GM19467 (cell line): ENCODE data around the gene KLHDC7A.

Experiments used
- ATAC-seq: cut with Tn5 transposase; IDR thresholded peaks from one replicate; pipeline ENCODE4 v1.9.1; 2021; ENCODE audit warnings: mild to moderate bottlenecking, moderate library complexity; ENCODE audit not compliant: unreplicated experiment

KLHDC7A gene

GRCh38 chr1:18470671-18471355, 9.9 kb upstream of the KLHDC7A start:
- no peak for ATAC-seq

GRCh38 chr1:18473195-18473815, 7.4 kb upstream of the KLHDC7A start:
- no peak for ATAC-seq

- no peak for ATAC-seq
These were observed 6.1 kb upstream of the KLHDC7A start for GRCh38 chr1:18474559-18475175.

- ATAC-seq = no peak
These were observed 5.4 kb upstream of the KLHDC7A start for GRCh38 chr1:18475234-18475905.

- no peak for ATAC-seq
These were observed 1.3 kb upstream of the KLHDC7A start for GRCh38 chr1:18479454-18479853.

- no peak for ATAC-seq
These were observed 625 bp downstream of the KLHDC7A start for GRCh38 chr1:18481190-18481920.

- no peak for ATAC-seq
These were observed 1.4 kb downstream of the KLHDC7A start for GRCh38 chr1:18481921-18482701.

- ATAC-seq = no peak
These were observed 2.1 kb downstream of the KLHDC7A start for GRCh38 chr1:18482721-18483425.

GRCh38 chr1:18484276-18484675, 3.5 kb downstream of the KLHDC7A start:
- no peak for ATAC-seq

GRCh38 chr1:18484721-18485120, 4.0 kb downstream of the KLHDC7A start:
- ATAC-seq = no peak

- ATAC-seq = no peak
These were observed 4.5 kb downstream of the KLHDC7A start for GRCh38 chr1:18485227-18485626.

- ATAC-seq = no peak
These were observed 5.5 kb downstream of the KLHDC7A start for GRCh38 chr1:18486195-18486594.

GRCh38 chr1:18489417-18490143, 8.8 kb downstream of the KLHDC7A start:
- no peak for ATAC-seq

GRCh38 chr1:18491168-18491567, 10.4 kb downstream of the KLHDC7A start:
- no peak for ATAC-seq

GRCh38 chr1:18494304-18494703, 13.6 kb downstream of the KLHDC7A start:
- no peak for ATAC-seq

GRCh38 chr1:18495635-18496034, 14.9 kb downstream of the KLHDC7A start:
- no peak for ATAC-seq

GRCh38 chr1:18496056-18496455, 15.3 kb downstream of the KLHDC7A start:
- ATAC-seq = no peak

- no peak for ATAC-seq
These were observed 15.9 kb downstream of the KLHDC7A start for GRCh38 chr1:18496497-18497235.
